Measurements from ENCODE around the gene DRD1.
A peak's percentile ranks its signal among the peaks of the same experiment; 100 is the strongest.

DRD1 gene

DNA sequence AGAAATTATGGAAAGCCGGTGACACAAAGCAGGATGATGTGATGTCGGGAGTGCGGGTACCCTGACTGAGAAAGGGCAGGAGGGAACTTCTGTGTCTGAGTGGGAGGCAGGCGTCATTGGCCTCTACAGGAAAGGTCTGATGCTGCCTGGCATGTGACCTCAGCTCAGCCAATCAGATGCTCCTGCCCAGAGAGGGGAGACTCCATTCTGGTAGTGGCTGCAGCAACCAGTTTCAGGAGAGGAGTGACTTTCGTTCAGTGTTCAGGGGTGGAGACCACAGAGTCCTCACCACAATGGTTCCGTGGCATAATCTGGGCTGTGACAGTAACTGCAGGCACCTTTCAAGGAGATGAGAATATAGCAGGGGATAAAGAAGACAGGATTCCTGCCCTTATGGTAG, 27.6 kb upstream of the DRD1 start:
- Histone ChIP-seq H3K4me1 (ENCODE audit: control insufficient read depth in 1 of 2, insufficient read depth in 2 of 2, low read length in 2 of 2) (no peaks in the 10 kb centered on the region), H3K79me2 (ENCODE audit: control insufficient read depth, insufficient read depth, low read length, poor library complexity) (no peaks in the 10 kb centered on the region), H2BK120ac (ENCODE audit: insufficient read depth, low read length, poor library complexity) (no peak overlapping the region), H2AK5ac (ENCODE audit: low read length) (no peak overlapping the region), H4K8ac (ENCODE audit: low read depth, low read length) (no peak overlapping the region), H3K23ac (ENCODE audit: low read length) (no peak overlapping the region), H3K79me1 (ENCODE audit: low read length) (no peaks in the 10 kb centered on the region), H4K12ac (ENCODE audit: low read depth, low read length) (no peak overlapping the region), H3K4me2 (ENCODE audit: low read length) (no peak overlapping the region), H2BK5ac (ENCODE audit: low read depth, low read length, poor library complexity) (no peak overlapping the region), H3K4me3 (ENCODE audit: low read depth, low read length) (no peak overlapping the region), H2BK12ac (ENCODE audit: low read length) (no peak overlapping the region), H4K91ac (ENCODE audit: low read depth, low read length) (no peak overlapping the region), H3K14ac (ENCODE audit: low read length) (no peak overlapping the region), H3K9me3 (ENCODE audit: insufficient read depth, low read depth, low read length) (no peaks in the 10 kb centered on the region), H3K36me3 (ENCODE audit: control insufficient read depth in 1 of 2, insufficient read depth in 2 of 2, low read length in 2 of 2) (no peaks in the 10 kb centered on the region), H3K9ac (ENCODE audit: low read length) (no peak overlapping the region), H3K27ac (ENCODE audit: low read depth, low read length) (no peak overlapping the region), H2AFZ (ENCODE audit: insufficient read depth, low read length, poor library complexity) (no peak overlapping the region), H3K4ac (ENCODE audit: low read depth, low read length) (no peak overlapping the region), H3K18ac (ENCODE audit: low read length) (no peak overlapping the region), H3K27me3 (ENCODE audit: insufficient read depth, low read length) (no peaks in the 10 kb centered on the region)
- no CpG with 5 or more reads among the region's 6 CpGs for WGBS (ENCODE audit: extremely low coverage, insufficient coverage, insufficient read length)
- peak in 1 of 2 donors; percentile 4 for DNase-seq

DNA sequence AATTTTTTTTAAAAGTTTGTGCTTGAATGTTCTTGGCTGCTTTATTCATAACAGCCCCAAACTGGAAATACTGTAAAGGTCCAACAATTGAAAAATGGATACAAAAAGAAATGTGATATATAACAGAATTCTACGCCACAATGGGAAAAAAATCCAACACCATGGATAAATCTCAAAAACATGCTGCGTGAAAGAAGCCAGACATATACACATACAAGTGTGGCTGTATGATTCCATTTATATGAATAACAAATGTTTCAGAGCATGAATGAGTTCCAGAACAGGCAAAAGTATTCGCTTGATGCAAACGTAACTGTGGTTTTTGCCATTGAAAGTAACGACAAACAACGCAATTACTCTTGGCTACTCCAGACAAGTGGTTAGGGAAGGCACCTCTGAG, 27.2 kb upstream of the DRD1 start:
- no peak overlapping the region for H4K8ac ChIP-seq (ENCODE audit: low read depth, low read length)
- H2AK5ac ChIP-seq (ENCODE audit: low read length) = no peak overlapping the region
- no peak overlapping the region for H2BK120ac ChIP-seq (ENCODE audit: insufficient read depth, low read length, poor library complexity)
- H2BK12ac ChIP-seq (ENCODE audit: low read length) = no peak overlapping the region
- no peak overlapping the region for H3K23ac ChIP-seq (ENCODE audit: low read length)
- no peaks in the 10 kb centered on the region for H3K79me1 ChIP-seq (ENCODE audit: low read length)
- no peaks in the 10 kb centered on the region for H3K27me3 ChIP-seq (ENCODE audit: insufficient read depth, low read length)
- no peak overlapping the region for H2AFZ ChIP-seq (ENCODE audit: insufficient read depth, low read length, poor library complexity)
- WGBS (ENCODE audit: extremely low coverage, insufficient coverage, insufficient read length) = no CpG with 5 or more reads among the region's 6 CpGs
- no peaks in the 10 kb centered on the region for H3K79me2 ChIP-seq (ENCODE audit: control insufficient read depth, insufficient read depth, low read length, poor library complexity)
- no peak overlapping the region for H3K9ac ChIP-seq (ENCODE audit: low read length)
- no peak overlapping the region for H3K4me2 ChIP-seq (ENCODE audit: low read length)
- H3K9me3 ChIP-seq (ENCODE audit: insufficient read depth, low read depth, low read length) = no peaks in the 10 kb centered on the region
- no peaks in the 10 kb centered on the region for H3K36me3 ChIP-seq (ENCODE audit: control insufficient read depth in 1 of 2, insufficient read depth in 2 of 2, low read length in 2 of 2)
- H3K4me3 ChIP-seq (ENCODE audit: low read depth, low read length) = no peak overlapping the region
- H3K27ac ChIP-seq (ENCODE audit: low read depth, low read length) = no peak overlapping the region
- no peak overlapping the region for H4K91ac ChIP-seq (ENCODE audit: low read depth, low read length)
- no peak overlapping the region for H2BK5ac ChIP-seq (ENCODE audit: low read depth, low read length, poor library complexity)
- DNase-seq = peak in 1 of 2 donors; percentile 9
- no peak overlapping the region for H3K4ac ChIP-seq (ENCODE audit: low read depth, low read length)
- H4K12ac ChIP-seq (ENCODE audit: low read depth, low read length) = no peak overlapping the region
- H3K14ac ChIP-seq (ENCODE audit: low read length) = no peak overlapping the region
- H3K4me1 ChIP-seq (ENCODE audit: control insufficient read depth in 1 of 2, insufficient read depth in 2 of 2, low read length in 2 of 2) = no peaks in the 10 kb centered on the region
- H3K18ac ChIP-seq (ENCODE audit: low read length) = no peak overlapping the region

DNA sequence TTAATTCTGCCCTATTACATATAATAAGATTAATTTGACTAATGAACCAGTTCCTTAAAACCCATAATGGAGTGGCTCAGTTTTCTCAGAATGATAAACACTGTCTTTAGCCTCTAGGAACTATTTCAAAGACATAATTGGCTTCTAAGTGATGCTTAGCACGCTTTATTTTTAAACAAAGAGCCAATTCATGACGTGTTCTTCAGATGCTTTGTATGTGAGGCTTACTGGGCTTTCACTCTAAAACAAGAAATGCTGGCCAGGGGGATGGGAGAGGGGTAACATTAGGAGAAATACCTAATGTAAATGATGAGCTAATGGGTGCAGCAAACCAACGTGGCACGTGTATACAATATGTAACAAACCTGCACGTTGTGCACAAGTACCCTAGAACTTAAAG, 26.8 kb upstream of the DRD1 start:
- Histone ChIP-seq H3K23ac (ENCODE audit: low read length) (no peak overlapping the region), H3K27ac (ENCODE audit: low read depth, low read length) (no peak overlapping the region), H3K9me3 (ENCODE audit: insufficient read depth, low read depth, low read length) (no peaks in the 10 kb centered on the region), H3K79me2 (ENCODE audit: control insufficient read depth, insufficient read depth, low read length, poor library complexity) (no peaks in the 10 kb centered on the region), H2BK12ac (ENCODE audit: low read length) (no peak overlapping the region), H3K4me3 (ENCODE audit: low read depth, low read length) (no peak overlapping the region), H3K18ac (ENCODE audit: low read length) (no peak overlapping the region), H4K91ac (ENCODE audit: low read depth, low read length) (no peak overlapping the region), H4K12ac (ENCODE audit: low read depth, low read length) (no peak overlapping the region), H2BK120ac (ENCODE audit: insufficient read depth, low read length, poor library complexity) (no peak overlapping the region), H3K79me1 (ENCODE audit: low read length) (no peaks in the 10 kb centered on the region), H2BK5ac (ENCODE audit: low read depth, low read length, poor library complexity) (no peak overlapping the region), H3K4ac (ENCODE audit: low read depth, low read length) (no peak overlapping the region), H3K4me1 (ENCODE audit: control insufficient read depth in 1 of 2, insufficient read depth in 2 of 2, low read length in 2 of 2) (no peaks in the 10 kb centered on the region), H3K4me2 (ENCODE audit: low read length) (no peak overlapping the region), H3K27me3 (ENCODE audit: insufficient read depth, low read length) (no peaks in the 10 kb centered on the region), H3K36me3 (ENCODE audit: control insufficient read depth in 1 of 2, insufficient read depth in 2 of 2, low read length in 2 of 2) (no peaks in the 10 kb centered on the region), H2AFZ (ENCODE audit: insufficient read depth, low read length, poor library complexity) (no peak overlapping the region), H4K8ac (ENCODE audit: low read depth, low read length) (no peak overlapping the region), H3K14ac (ENCODE audit: low read length) (no peak overlapping the region), H2AK5ac (ENCODE audit: low read length) (no peak overlapping the region), H3K9ac (ENCODE audit: low read length) (no peak overlapping the region)
- WGBS (ENCODE audit: extremely low coverage, insufficient coverage, insufficient read length) = no CpG with 5 or more reads among the region's 5 CpGs
- no peak for DNase-seq

- no peak overlapping the region for H4K12ac ChIP-seq (ENCODE audit: low read depth, low read length)
- no CpG with 5 or more reads among the region's 3 CpGs for WGBS (ENCODE audit: extremely low coverage, insufficient coverage, insufficient read length)
- no peaks in the 10 kb centered on the region for H3K4me1 ChIP-seq (ENCODE audit: control insufficient read depth in 1 of 2, insufficient read depth in 2 of 2, low read length in 2 of 2)
- H3K36me3 ChIP-seq (ENCODE audit: control insufficient read depth in 1 of 2, insufficient read depth in 2 of 2, low read length in 2 of 2) = no peaks in the 10 kb centered on the region
- H2BK12ac ChIP-seq (ENCODE audit: low read length) = no peak overlapping the region
- H3K4ac ChIP-seq (ENCODE audit: low read depth, low read length) = no peak overlapping the region
- H2AK5ac ChIP-seq (ENCODE audit: low read length) = no peak overlapping the region
- H3K79me2 ChIP-seq (ENCODE audit: control insufficient read depth, insufficient read depth, low read length, poor library complexity) = no peaks in the 10 kb centered on the region
- H4K8ac ChIP-seq (ENCODE audit: low read depth, low read length) = no peak overlapping the region
- no peak overlapping the region for H4K91ac ChIP-seq (ENCODE audit: low read depth, low read length)
- H3K27me3 ChIP-seq (ENCODE audit: insufficient read depth, low read length) = no peaks in the 10 kb centered on the region
- no peak overlapping the region for H3K27ac ChIP-seq (ENCODE audit: low read depth, low read length)
- H3K9me3 ChIP-seq (ENCODE audit: insufficient read depth, low read depth, low read length) = no peaks in the 10 kb centered on the region
- H2AFZ ChIP-seq (ENCODE audit: insufficient read depth, low read length, poor library complexity) = no peak overlapping the region
- no peak overlapping the region for H3K14ac ChIP-seq (ENCODE audit: low read length)
- H3K79me1 ChIP-seq (ENCODE audit: low read length) = no peaks in the 10 kb centered on the region
- no peak overlapping the region for H3K4me3 ChIP-seq (ENCODE audit: low read depth, low read length)
- H2BK120ac ChIP-seq (ENCODE audit: insufficient read depth, low read length, poor library complexity) = no peak overlapping the region
- no peak overlapping the region for H3K4me2 ChIP-seq (ENCODE audit: low read length)
- no peak overlapping the region for H3K23ac ChIP-seq (ENCODE audit: low read length)
- no peak overlapping the region for H3K18ac ChIP-seq (ENCODE audit: low read length)
- no peak overlapping the region for H2BK5ac ChIP-seq (ENCODE audit: low read depth, low read length, poor library complexity)
- no peak for DNase-seq
- no peak overlapping the region for H3K9ac ChIP-seq (ENCODE audit: low read length)
Observed at GRCh38 chr5:175469916-175470315, 25.9 kb upstream of the DRD1 start.

Measured in trophoblast cell (in vitro differentiated cells and primary cell).